HepG2 (cell line): ENCODE data around the gene ACSF3. TPM values are rescaled to one million over a fixed set of nuclear protein-coding genes. Genes with fewer than 3 reads are reported as not detected.

Source experiments
- ATAC-seq: fragments of 200-7000 bp; cut with Tn5 transposase; 3 replicates; pipeline ENCODE4 v1.9.1; 2020; ENCODE audit warnings: mild to moderate bottlenecking, moderate library complexity
- BruUV-seq: library from RNA; stranded (reverse); fragments of 400-500 nt; replicated peaks from 2 replicates; lab custom pipeline; 2021; lab: Mats Ljungman, UMichigan
- CTCF ChIA-PET: fragments of 300-600 bp; formaldehyde crosslinking; extraction: SDS; loops from one replicate; lab custom pipeline; 2021; ENCODE audit warnings: low total read pairs, inconsistent platforms, low intra/inter-chr PET ratio; lab: Yijun Ruan, JAX
- POLR2A ChIA-PET: fragments of 350-600 bp; sonication (Branson Sonifier 250); formaldehyde crosslinking; loops from one replicate; lab custom pipeline; 2020; ENCODE audit warnings: antibody characterized with exemption, inconsistent platforms; lab: Yijun Ruan, JAX
- DNase-seq: peaks from one replicate; pipeline ENCODE4 v3.0.0-alpha.2; 2015; ENCODE audit warnings: low spot score
- FAIRE-seq: peaks from 3 replicates; lab custom pipeline; 2011; peaks lifted over from hg19 to GRCh38; lab: Jason Lieb, UNC
- H2AFZ ChIP-seq: one replicate; pipeline ENCODE4 v1.6.1; 2011; ENCODE audit warnings: low read length, inconsistent platforms
- H3K27ac ChIP-seq: fragments of 300-600 bp; 3 replicates; pipeline ENCODE4 v1.8.0; 2011; ENCODE audit warnings: mixed run types, mild to moderate bottlenecking, mixed read lengths, low read length, inconsistent platforms; ENCODE audit not compliant: insufficient read depth; ENCODE audit errors: extremely low read length
- H3K27me3 ChIP-seq, 2 experiments: fragments of 200-600 bp in 1 of 2; 2 replicates in 1 of 2; 3 replicates in 1 of 2; pipeline versions ENCODE4 v1.6.0 to v1.8.0; 2011; ENCODE audit warnings: low read length in 2 of 2, mild to moderate bottlenecking in 2 of 2, moderate library complexity in 2 of 2, inconsistent platforms in 1 of 2; ENCODE audit not compliant: insufficient read depth in 2 of 2, control insufficient read depth in 1 of 2
- H3K36me3 ChIP-seq, 2 experiments: fragments of 200-600 bp in 1 of 2; replicated peaks in 1 of 2; 2 replicates in 1 of 2; 3 replicates in 1 of 2; pipeline versions ENCODE4 v1.5.1 to v1.8.0; 2011; ENCODE audit warnings: low read length in 2 of 2, inconsistent platforms in 1 of 2; ENCODE audit not compliant: insufficient read depth in 2 of 2, control insufficient read depth in 1 of 2
- H3K4me1 ChIP-seq: 2 replicates; pipeline ENCODE4 v1.5.1; 2012; ENCODE audit warnings: low read length, inconsistent platforms; ENCODE audit not compliant: insufficient read depth
- H3K4me2 ChIP-seq: 2 replicates; pipeline ENCODE4 v1.6.0; 2011; ENCODE audit warnings: low read depth, low read length, inconsistent platforms
- H3K4me3 ChIP-seq, 3 experiments: fragments of 200-600 bp in 1 of 3; sonication (generic), shearing (Covaris generic) in 1 of 3; replicated peaks in 1 of 3; 2 replicates each; pipeline ENCODE4 v1.5.1; 2011 to 2016; ENCODE audit warnings: low read length in 3 of 3, inconsistent platforms in 2 of 3, low read depth in 2 of 3, mild to moderate bottlenecking in 2 of 3, control low read depth in 1 of 3, mixed read lengths in 1 of 3; ENCODE audit not compliant: insufficient read depth in 1 of 3
- H3K79me2 ChIP-seq: one replicate; pipeline ENCODE4 v1.6.1; 2011; ENCODE audit warnings: low read length, inconsistent platforms; ENCODE audit not compliant: insufficient read depth
- H3K9ac ChIP-seq: 2 replicates; pipeline ENCODE4 v1.6.0; 2011; ENCODE audit warnings: mild to moderate bottlenecking, low read depth, low read length, inconsistent platforms; ENCODE audit not compliant: insufficient read depth
- H3K9me3 ChIP-seq: 2 replicates; pipeline ENCODE4 v1.5.1; 2012; ENCODE audit warnings: mild to moderate bottlenecking, low read length
- H4K20me1 ChIP-seq: 2 replicates; pipeline ENCODE4 v1.6.0; 2011; ENCODE audit warnings: inconsistent platforms, mild to moderate bottlenecking, low read length, moderate library complexity; ENCODE audit not compliant: insufficient read depth
- AHR ChIP-seq: IDR thresholded peaks from 2 replicates; pipeline ENCODE4 v1.6.1; 2018; ENCODE audit warnings: missing genetic modification reagents, missing compliant biosample characterization
- CAMTA2 ChIP-seq: sonication (generic); formaldehyde crosslinking; IDR thresholded peaks from 2 replicates; pipeline ENCODE4 v1.4.0; 2020; ENCODE audit warnings: mild to moderate bottlenecking, missing genetic modification reagents, borderline replicate concordance
- CHD2 ChIP-seq: IDR thresholded peaks from 2 replicates; pipeline ENCODE4 v1.6.1; 2011; ENCODE audit warnings: low read depth, low read length, improper control_type of control experiment
- HNF4G ChIP-seq, 2 experiments: sonication (generic) in 1 of 2; formaldehyde crosslinking in 1 of 2; IDR thresholded peaks; 2 replicates each; pipeline versions ENCODE4 v1.4.0 to v1.6.1; 2011 to 2020; ENCODE audit warnings: borderline replicate concordance in 2 of 2, low read depth in 2 of 2, mild to moderate bottlenecking in 2 of 2, low read length in 1 of 2, missing genetic modification reagents in 1 of 2, moderate library complexity in 1 of 2
- HNRNPH1 ChIP-seq: fragments of 200-400 bp; formaldehyde crosslinking; optimal IDR thresholded peaks from 2 replicates; pipeline ENCODE3; 2017; ENCODE audit warnings: mild to moderate bottlenecking, low read depth, low read length
- JUN ChIP-seq: sonication (generic); formaldehyde crosslinking; IDR thresholded peaks from 2 replicates; pipeline ENCODE4 v1.4.0; 2020; ENCODE audit warnings: mild to moderate bottlenecking, missing genetic modification reagents
- MED1 ChIP-seq: sonication (generic); formaldehyde crosslinking; IDR thresholded peaks from 2 replicates; pipeline ENCODE4 v1.4.0; 2020; ENCODE audit warnings: missing genetic modification reagents
- MXD4 ChIP-seq: IDR thresholded peaks from 2 replicates; pipeline ENCODE4 v1.6.1; 2016; ENCODE audit warnings: mild to moderate bottlenecking, missing biosample characterization, missing genetic modification reagents
- PHF8 ChIP-seq: sonication (generic); formaldehyde crosslinking; IDR thresholded peaks from 2 replicates; pipeline ENCODE4 v1.5.0; 2020; ENCODE audit warnings: missing genetic modification reagents
- RCOR2 ChIP-seq: IDR thresholded peaks from 2 replicates; pipeline ENCODE4 v1.6.1; 2016; ENCODE audit warnings: missing biosample characterization, missing genetic modification reagents
- STAG1 ChIP-seq: sonication (generic); formaldehyde crosslinking; IDR thresholded peaks from 2 replicates; pipeline ENCODE4 v1.4.0; 2020; ENCODE audit warnings: missing genetic modification reagents
- THYN1 ChIP-seq: sonication (generic); formaldehyde crosslinking; IDR thresholded peaks from 2 replicates; pipeline ENCODE4 v1.8.1; 2023; ENCODE audit warnings: low read depth, mild to moderate bottlenecking, moderate library complexity, missing genetic modification reagents, borderline replicate concordance
- XBP1 ChIP-seq: sonication (generic); formaldehyde crosslinking; IDR thresholded peaks from 2 replicates; pipeline ENCODE4 v1.5.0; 2020; ENCODE audit warnings: missing genetic modification reagents
- ZNF260 ChIP-seq: sonication (generic); formaldehyde crosslinking; IDR thresholded peaks from 2 replicates; pipeline ENCODE4 v1.4.0; 2020; ENCODE audit warnings: missing genetic modification reagents, low read depth, mild to moderate bottlenecking, borderline replicate concordance
- ZNF598 ChIP-seq: sonication (generic); formaldehyde crosslinking; IDR thresholded peaks from 2 replicates; pipeline ENCODE4 v1.5.1; 2020; ENCODE audit warnings: mild to moderate bottlenecking, missing genetic modification reagents, borderline replicate concordance
- ZNF839 ChIP-seq: sonication (generic); formaldehyde crosslinking; IDR thresholded peaks from 2 replicates; pipeline ENCODE4 v1.4.0; 2020; ENCODE audit warnings: missing genetic modification reagents, mild to moderate bottlenecking, borderline replicate concordance
- ZSCAN20 ChIP-seq: sonication (generic); formaldehyde crosslinking; IDR thresholded peaks from 2 replicates; pipeline ENCODE4 v1.4.0; 2020; ENCODE audit warnings: missing genetic modification reagents, mild to moderate bottlenecking, borderline replicate concordance
- WGBS: methylation state at CpG from one replicate; pipeline ENCODE4 v1.1.6; 2017; ENCODE audit warnings: low lambda C conversion rate; 5-methylcytosine and 5-hydroxymethylcytosine counted together
- in situ Hi-C: cut with HindIII; loops from 2 replicates; pipeline ENCODE4 v1.10.0; 2017; ENCODE audit warnings: low pct_unique_long_range_greater_than_20kb; ENCODE audit not compliant: extremely low pct_ligation_motif_present
- intact Hi-C: fragments of 100-400 bp; cut with micrococcal nuclease; formaldehyde crosslinking; loops from one replicate; pipeline ENCODE4 v1.10.0; 2022; ENCODE audit not compliant: unreplicated experiment
- polyA plus RNA-seq, 8 experiments: library from polyadenylated mRNA; depleted of rRNA in 3 of 8; stranded (reverse) in 7 of 8; unstranded in 1 of 8; fragments of >200 nt; fragmentation: Illumina TruSeq in 4 of 8; extraction: Trizol in 4 of 8; gene quantifications; 2 replicates each; pipeline versions ENCODE4 v1.2.1 to v1.2.3, GENCODE V29; 2011 to 2016; ENCODE audit warnings: low read depth in 4 of 8, missing spikeins in 1 of 8, mixed read lengths in 1 of 8; ENCODE audit not compliant: insufficient read depth in 1 of 8
- total RNA-seq, 5 experiments: library from RNA; depleted of rRNA; stranded (reverse); fragments of >200 nt; fragmentation: Illumina TruSeq; extraction: Trizol; gene quantifications; 2 replicates each; pipeline ENCODE4 v1.2.3, GENCODE V29; 2016; ENCODE audit warnings: low read depth in 1 of 5
- TF ChIP-seq, protein P1 (sequence below): sonication (generic); formaldehyde crosslinking; IDR thresholded peaks from 2 replicates; pipeline ENCODE4 v1.8.0; 2022; ENCODE audit warnings: low read depth, missing genetic modification reagents

Gene ACSF3
- total and polyA plus RNA-seq, 2 of the 13 experiments (the other 11 are each of a cell fraction or from before 2014, with no cell fraction given): 14.9 to 30.6 TPM

DNA sequence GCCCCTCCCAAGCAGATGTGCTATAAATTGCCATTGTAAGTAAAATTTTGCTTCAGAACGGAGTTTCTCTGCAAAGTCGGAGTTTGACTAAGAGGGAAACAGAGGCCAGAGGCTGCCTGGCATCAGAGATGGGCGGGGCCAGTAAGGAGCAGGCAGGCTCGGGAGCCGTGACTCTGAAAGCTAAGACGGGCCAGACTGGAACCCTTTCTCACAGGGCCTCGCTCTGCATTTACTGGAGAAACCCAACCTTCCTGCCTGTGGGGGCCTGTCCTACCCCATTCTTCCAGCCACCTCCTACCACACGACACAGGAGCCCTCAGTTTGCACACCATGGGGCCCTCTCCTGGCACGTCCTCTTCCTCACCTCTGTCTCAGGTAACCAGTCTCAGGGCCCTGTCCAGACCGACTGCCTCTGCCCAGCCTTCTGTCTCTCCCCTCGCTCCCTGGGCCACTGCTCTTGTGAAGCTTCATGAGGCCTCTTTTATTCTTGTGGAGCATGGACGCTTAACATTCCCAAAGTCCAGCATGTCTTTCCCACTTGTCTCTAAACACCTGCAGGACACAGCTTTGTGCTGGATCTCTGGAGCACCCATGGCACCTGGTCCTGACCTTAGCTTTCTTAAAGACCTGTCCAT is 48.4 kb upstream of the ACSF3 start:
- POLR2A ChIA-PET: no interaction called here
- TF ChIP-seq PHF8 (CRISPR knock-in tag) (no peak), ZNF839 (CRISPR knock-in tag) (no peak), JUN (no peak), AHR (CRISPR knock-in tag) (no peak), HNF4G (IDR thresholded peaks at IDR 0.05; ENCODE audit: borderline replicate concordance, low read depth, low read length) (no peak), HNF4G (CRISPR knock-in tag; IDR thresholded peaks at IDR 0.05; ENCODE audit: borderline replicate concordance, low read depth) (no peak), MED1 (CRISPR knock-in tag) (no peak), CHD2 (no peak), ZNF598 (CRISPR knock-in tag) (no peak), XBP1 (CRISPR knock-in tag) (no peak), HNRNPH1 (no peak), ZNF260 (no peak), RCOR2 (CRISPR knock-in tag) (no peak), ZSCAN20 (CRISPR knock-in tag) (no peak), STAG1 (no peak), CAMTA2 (CRISPR knock-in tag) (no peak), THYN1 (CRISPR knock-in tag) (no peak), MXD4 (CRISPR knock-in tag) (no peak)
- TF ChIP-seq, protein P1, sequence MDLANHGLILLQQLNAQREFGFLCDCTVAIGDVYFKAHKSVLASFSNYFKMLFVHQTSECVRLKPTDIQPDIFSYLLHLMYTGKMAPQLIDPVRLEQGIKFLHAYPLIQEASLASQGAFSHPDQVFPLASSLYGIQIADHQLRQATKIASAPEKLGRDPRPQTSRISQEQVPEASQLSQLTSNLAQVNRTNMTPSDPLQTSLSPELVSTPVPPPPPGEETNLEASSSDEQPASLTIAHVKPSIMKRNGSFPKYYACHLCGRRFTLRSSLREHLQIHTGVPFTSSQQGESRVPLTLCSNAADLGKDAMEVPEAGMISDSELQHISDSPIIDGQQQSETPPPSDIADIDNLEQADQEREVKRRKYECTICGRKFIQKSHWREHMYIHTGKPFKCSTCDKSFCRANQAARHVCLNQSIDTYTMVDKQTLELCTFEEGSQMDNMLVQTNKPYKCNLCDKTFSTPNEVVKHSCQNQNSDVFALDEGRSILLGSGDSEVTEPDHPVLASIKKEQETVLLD (CRISPR knock-in tag): no peak

More for the DNA sequence above, 48.4 kb upstream of the ACSF3 start:
- intact Hi-C loops (no loop called here), in situ Hi-C loops (no loop called here)
- WGBS: 10% methylated on average over 12 of the region's 12 CpGs
- Histone ChIP-seq H3K9me3 (no peaks in the 10 kb centered on the region), H3K36me3 (no peaks in the 10 kb centered on the region), H2AFZ (no peak overlapping the region), H3K9ac (no peak overlapping the region), H3K27ac (no peak overlapping the region), H4K20me1 (0 out of 2 replicates have a peak, but pooled peaks cover 1% of the 10 kb centered on the region), H3K4me1 (peaks cover 20% of the 10 kb centered on the region), H3K4me2 (no peak overlapping the region), H3K79me2 (no peaks in the 10 kb centered on the region), H3K4me3 (no peak overlapping the region), H3K27me3 (peaks cover 24 to 90% of the 10 kb centered on the region in 2 experiments)
- CTCF ChIA-PET: no interaction called here
- no TSS peak for BruUV-seq
- ATAC-seq (no peak), FAIRE-seq (no peak), DNase-seq (no peak)
